ENCODE data around the gene DCUN1D2.

- TF ChIP-seq CTCF (conservative IDR thresholded peaks at IDR 0.05) (no peak), ZFX (IDR thresholded peaks at IDR 0.05) (no peak)
Observed at GRCh38 chr13:113442354-113442984, 48.0 kb downstream of the DCUN1D2 start.
